HG02885 (cell line): ENCODE measurements around the gene TRIM44.
"Not testable (repeated sequence)": the region's sequence is repeated elsewhere in the genome, so short reads cannot be mapped to it uniquely, and the experiment has no call there.

Experiments
- ATAC-seq: cut with Tn5 transposase; IDR thresholded peaks from one replicate; pipeline ENCODE4 v1.9.1; 2021; ENCODE audit warnings: mild to moderate bottlenecking; ENCODE audit not compliant: unreplicated experiment, poor library complexity

The TRIM44 gene

GRCh38 chr11:35809561-35809960, 147.0 kb downstream of the TRIM44 start:
- no peak for ATAC-seq

GRCh38 chr11:35810045-35810645, 147.6 kb downstream of the TRIM44 start:
- ATAC-seq, result no peak

- no peak for ATAC-seq
Measured at GRCh38 chr11:35811783-35812182, 149.2 kb downstream of the TRIM44 start.

- no peak for ATAC-seq
Measured at GRCh38 chr11:35812828-35813227, 150.3 kb downstream of the TRIM44 start.

- no peak for ATAC-seq
Measured at GRCh38 chr11:35814081-35814695, 151.6 kb downstream of the TRIM44 start.

GRCh38 chr11:35814720-35815305, 152.2 kb downstream of the TRIM44 start:
- ATAC-seq, result no peak

GRCh38 chr11:35815556-35816315, 153.2 kb downstream of the TRIM44 start:
- ATAC-seq, result no peak

- no peak for ATAC-seq
Measured at GRCh38 chr11:35820614-35821013, 158.0 kb downstream of the TRIM44 start.

GRCh38 chr11:35822815-35823495, 160.4 kb downstream of the TRIM44 start:
- ATAC-seq, result no peak

- ATAC-seq, result no peak
Measured at GRCh38 chr11:35823742-35824298, 161.2 kb downstream of the TRIM44 start.

- no peak for ATAC-seq
Measured at GRCh38 chr11:35825386-35825785, 162.8 kb downstream of the TRIM44 start.

- no peak for ATAC-seq
Measured at GRCh38 chr11:35826006-35826405, 163.4 kb downstream of the TRIM44 start.

- no peak for ATAC-seq
Measured at GRCh38 chr11:35826949-35827348, 164.4 kb downstream of the TRIM44 start.

GRCh38 chr11:35836205-35836604, 173.6 kb downstream of the TRIM44 start:
- ATAC-seq, result no peak

- no peak for ATAC-seq
Measured at GRCh38 chr11:35838071-35838470, 175.5 kb downstream of the TRIM44 start.

GRCh38 chr11:35838697-35839367, 176.3 kb downstream of the TRIM44 start:
- ATAC-seq, result not testable (repeated sequence)

GRCh38 chr11:35839368-35840161, 177.0 kb downstream of the TRIM44 start:
- no peak for ATAC-seq

- no peak for ATAC-seq
Measured at GRCh38 chr11:35841733-35842132, 179.2 kb downstream of the TRIM44 start.

GRCh38 chr11:35842958-35843357, 180.4 kb downstream of the TRIM44 start:
- ATAC-seq, result no peak
